Measurements from ENCODE around the gene TM9SF3.
"Not testable (repeated sequence)": the region's sequence is repeated elsewhere in the genome, so short reads cannot be mapped to it uniquely, and the experiment has no call there.

The TM9SF3 gene

DNA sequence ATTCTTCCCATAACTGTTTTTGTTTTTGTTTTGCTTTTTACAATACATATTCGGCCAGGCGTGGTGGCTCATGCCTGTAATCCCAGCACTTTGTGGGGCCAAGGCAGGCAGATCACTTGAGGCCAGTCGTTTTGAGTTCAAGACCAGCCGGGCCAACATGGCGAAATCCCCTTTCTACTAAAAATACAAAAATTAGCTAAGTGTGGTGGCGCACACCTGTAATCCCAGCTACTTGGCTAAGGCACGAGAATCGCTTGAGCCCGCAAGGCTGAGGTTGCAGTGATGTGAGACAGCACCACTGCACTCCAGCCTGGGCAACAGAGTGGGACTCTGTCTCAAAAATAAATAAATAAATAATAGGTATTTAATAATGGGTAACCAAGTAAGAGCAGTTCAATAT lies 2.3 kb downstream of the TM9SF3 start:
- no peak for DNase-seq (ENCODE audit: low read depth, low spot score)
- Histone ChIP-seq H3K36me3 (ENCODE audit: control insufficient read depth, insufficient read depth, low read length) (no peaks in the 10 kb centered on the region; the same call in 1 of the 2 replicates), H3K4me3 (ENCODE audit: low read length) (no peak overlapping the region), H3K4me1 (ENCODE audit: control insufficient read depth, insufficient read depth, low read length) (no peaks in the 10 kb centered on the region), H3K27me3 (ENCODE audit: control insufficient read depth, insufficient read depth, low read length) (peaks cover 1% of the 10 kb centered on the region; the same call in 1 of the 2 replicates), H3K27ac (ENCODE audit: low read length) (no peak overlapping the region), H3K9me3 (ENCODE audit: control insufficient read depth, insufficient read depth, low read length) (no peaks in the 10 kb centered on the region)
- no CpG with 5 or more reads among the region's 9 CpGs for WGBS (ENCODE audit: insufficient coverage, insufficient read length)

DNA sequence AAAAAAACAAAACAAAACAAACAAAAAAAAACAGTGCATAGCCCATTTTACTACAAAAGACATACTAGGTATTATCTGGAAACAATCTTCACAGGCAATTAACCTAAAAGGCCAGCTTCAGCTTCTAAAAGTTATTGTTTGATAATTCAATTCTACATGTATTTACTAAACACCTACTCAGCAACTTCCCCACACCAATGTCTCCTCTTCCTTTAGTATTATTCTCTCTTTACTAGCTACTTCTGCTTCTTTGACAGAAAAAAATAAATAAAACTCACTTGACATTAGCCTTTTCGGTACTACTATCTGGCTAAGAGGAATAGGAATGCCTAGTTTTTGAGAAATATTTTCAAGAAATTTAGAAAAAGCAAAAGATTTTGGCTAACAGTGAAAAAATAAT lies 2.8 kb downstream of the TM9SF3 start:
- Histone ChIP-seq H3K27me3 (ENCODE audit: control insufficient read depth, insufficient read depth, low read length) (peaks cover 1% of the 10 kb centered on the region; the same call in 1 of the 2 replicates), H3K9me3 (ENCODE audit: control insufficient read depth, insufficient read depth, low read length) (no peaks in the 10 kb centered on the region), H3K4me1 (ENCODE audit: control insufficient read depth, insufficient read depth, low read length) (no peaks in the 10 kb centered on the region), H3K27ac (ENCODE audit: low read length) (no peak overlapping the region), H3K4me3 (ENCODE audit: low read length) (no peak overlapping the region), H3K36me3 (ENCODE audit: control insufficient read depth, insufficient read depth, low read length) (no peaks in the 10 kb centered on the region; the same call in 1 of the 2 replicates)
- WGBS (ENCODE audit: insufficient coverage, insufficient read length) = no CpG with 5 or more reads among the region's 1 CpG
- no peak for DNase-seq (ENCODE audit: low read depth, low spot score)

DNA sequence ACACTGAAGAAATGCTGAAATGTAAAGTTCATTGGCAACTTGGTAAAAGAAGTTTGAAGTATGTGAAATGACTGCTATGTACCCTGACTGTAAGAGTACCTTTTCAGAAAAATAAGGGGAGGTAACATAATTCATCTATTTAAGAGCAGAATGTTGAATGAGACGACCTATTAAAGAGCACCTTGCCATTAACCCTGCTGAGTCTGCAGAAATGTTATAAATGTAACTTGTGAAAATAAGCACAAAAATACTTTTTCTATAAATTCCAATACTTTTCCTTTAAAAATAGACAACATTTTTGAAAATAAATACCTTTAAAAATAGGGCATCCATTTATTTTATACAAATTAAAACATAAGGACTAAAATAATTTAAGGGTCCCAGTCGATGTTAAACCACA lies 7.7 kb downstream of the TM9SF3 start:
- WGBS (ENCODE audit: insufficient coverage, insufficient read length) = no CpG with 5 or more reads among the region's 2 CpGs
- no peak for DNase-seq (ENCODE audit: low read depth, low spot score)
- no peak overlapping the region for H3K4me3 ChIP-seq (ENCODE audit: low read length)
- H3K36me3 ChIP-seq (ENCODE audit: control insufficient read depth, insufficient read depth, low read length) = no peaks in the 10 kb centered on the region
- H3K27ac ChIP-seq (ENCODE audit: low read length) = no peak overlapping the region
- no peaks in the 10 kb centered on the region for H3K9me3 ChIP-seq (ENCODE audit: control insufficient read depth, insufficient read depth, low read length)
- no peaks in the 10 kb centered on the region for H3K4me1 ChIP-seq (ENCODE audit: control insufficient read depth, insufficient read depth, low read length)
- H3K27me3 ChIP-seq (ENCODE audit: control insufficient read depth, insufficient read depth, low read length) = no peaks in the 10 kb centered on the region

DNA sequence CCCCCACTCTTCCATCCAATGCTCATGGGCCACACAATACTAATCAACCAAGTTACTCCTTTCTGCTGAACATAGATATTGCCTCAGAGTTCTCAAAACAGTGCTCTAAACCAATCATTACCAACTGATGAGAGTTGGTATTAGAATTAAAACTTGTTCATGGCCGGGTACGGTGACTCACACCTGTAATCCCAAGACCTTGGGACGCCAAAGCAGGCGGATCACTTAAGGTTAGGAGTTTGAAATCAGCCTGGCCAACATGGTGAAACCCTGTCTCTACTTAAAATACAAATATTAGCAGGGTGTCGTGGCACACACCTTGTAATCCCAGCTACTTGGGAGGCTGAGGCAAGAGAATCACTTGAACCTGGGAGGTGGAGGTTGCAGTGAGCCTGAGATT lies 8.2 kb downstream of the TM9SF3 start:
- H3K4me3 ChIP-seq (ENCODE audit: low read length) = no peak overlapping the region
- H3K4me1 ChIP-seq (ENCODE audit: control insufficient read depth, insufficient read depth, low read length) = no peaks in the 10 kb centered on the region
- H3K27ac ChIP-seq (ENCODE audit: low read length) = no peak overlapping the region
- WGBS (ENCODE audit: insufficient coverage, insufficient read length) = no CpG with 5 or more reads among the region's 5 CpGs
- H3K36me3 ChIP-seq (ENCODE audit: control insufficient read depth, insufficient read depth, low read length) = no peaks in the 10 kb centered on the region
- no peak for DNase-seq (ENCODE audit: low read depth, low spot score)
- no peaks in the 10 kb centered on the region for H3K27me3 ChIP-seq (ENCODE audit: control insufficient read depth, insufficient read depth, low read length)
- no peaks in the 10 kb centered on the region for H3K9me3 ChIP-seq (ENCODE audit: control insufficient read depth, insufficient read depth, low read length)

DNA sequence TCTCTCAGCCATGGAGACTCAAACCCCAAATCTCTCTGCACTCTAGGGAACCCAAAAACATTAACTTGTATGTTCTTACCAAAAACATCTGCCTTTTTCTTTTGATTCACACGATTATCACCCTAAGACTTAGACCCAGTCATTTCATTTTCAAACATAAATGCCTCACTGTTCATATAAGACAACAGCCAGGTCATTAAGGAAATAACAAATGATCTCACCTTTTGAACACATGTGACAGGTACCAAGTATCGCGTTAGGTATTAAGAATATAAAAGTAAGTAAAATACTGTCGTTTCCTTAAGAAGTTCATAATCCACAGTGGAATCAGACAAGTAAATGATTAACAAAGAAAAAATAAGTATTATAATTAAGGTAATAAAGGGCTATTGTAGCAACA lies 8.8 kb downstream of the TM9SF3 start:
- no peaks in the 10 kb centered on the region for H3K9me3 ChIP-seq (ENCODE audit: control insufficient read depth, insufficient read depth, low read length)
- no peak overlapping the region for H3K27ac ChIP-seq (ENCODE audit: low read length)
- H3K27me3 ChIP-seq (ENCODE audit: control insufficient read depth, insufficient read depth, low read length) = no peaks in the 10 kb centered on the region
- no peak for DNase-seq (ENCODE audit: low read depth, low spot score)
- no CpG with 5 or more reads among the region's 4 CpGs for WGBS (ENCODE audit: insufficient coverage, insufficient read length)
- no peak overlapping the region for H3K4me3 ChIP-seq (ENCODE audit: low read length)
- no peaks in the 10 kb centered on the region for H3K4me1 ChIP-seq (ENCODE audit: control insufficient read depth, insufficient read depth, low read length)
- H3K36me3 ChIP-seq (ENCODE audit: control insufficient read depth, insufficient read depth, low read length) = no peaks in the 10 kb centered on the region

DNA sequence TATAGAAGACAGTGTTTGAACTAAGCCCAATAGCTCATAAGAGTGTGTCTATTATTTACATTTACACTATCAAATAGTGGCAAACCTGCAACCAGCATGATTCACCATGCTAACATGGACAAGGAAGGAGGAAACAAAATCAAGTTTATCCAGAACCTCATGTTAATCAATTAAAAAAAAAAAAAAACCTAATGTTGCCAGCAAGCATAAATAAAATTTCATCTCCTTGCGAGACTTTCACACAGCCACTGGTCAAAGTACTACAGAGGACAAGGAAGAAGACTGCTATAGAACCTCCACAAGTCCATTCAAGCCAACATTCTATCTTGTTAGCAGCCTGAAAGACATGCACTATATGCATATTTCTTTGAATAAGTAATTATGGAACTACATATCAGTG lies 9.7 kb downstream of the TM9SF3 start:
- Histone ChIP-seq H3K36me3 (ENCODE audit: control insufficient read depth, insufficient read depth, low read length) (no peaks in the 10 kb centered on the region), H3K4me3 (ENCODE audit: low read length) (no peak overlapping the region), H3K27me3 (ENCODE audit: control insufficient read depth, insufficient read depth, low read length) (no peaks in the 10 kb centered on the region), H3K27ac (ENCODE audit: low read length) (no peak overlapping the region), H3K9me3 (ENCODE audit: control insufficient read depth, insufficient read depth, low read length) (no peaks in the 10 kb centered on the region), H3K4me1 (ENCODE audit: control insufficient read depth, insufficient read depth, low read length) (0 out of 2 replicates have a peak, but pooled peaks cover 1% of the 10 kb centered on the region)
- no peak for DNase-seq (ENCODE audit: low read depth, low spot score)
- no CpG with 5 or more reads among the region's 1 CpG for WGBS (ENCODE audit: insufficient coverage, insufficient read length)

DNA sequence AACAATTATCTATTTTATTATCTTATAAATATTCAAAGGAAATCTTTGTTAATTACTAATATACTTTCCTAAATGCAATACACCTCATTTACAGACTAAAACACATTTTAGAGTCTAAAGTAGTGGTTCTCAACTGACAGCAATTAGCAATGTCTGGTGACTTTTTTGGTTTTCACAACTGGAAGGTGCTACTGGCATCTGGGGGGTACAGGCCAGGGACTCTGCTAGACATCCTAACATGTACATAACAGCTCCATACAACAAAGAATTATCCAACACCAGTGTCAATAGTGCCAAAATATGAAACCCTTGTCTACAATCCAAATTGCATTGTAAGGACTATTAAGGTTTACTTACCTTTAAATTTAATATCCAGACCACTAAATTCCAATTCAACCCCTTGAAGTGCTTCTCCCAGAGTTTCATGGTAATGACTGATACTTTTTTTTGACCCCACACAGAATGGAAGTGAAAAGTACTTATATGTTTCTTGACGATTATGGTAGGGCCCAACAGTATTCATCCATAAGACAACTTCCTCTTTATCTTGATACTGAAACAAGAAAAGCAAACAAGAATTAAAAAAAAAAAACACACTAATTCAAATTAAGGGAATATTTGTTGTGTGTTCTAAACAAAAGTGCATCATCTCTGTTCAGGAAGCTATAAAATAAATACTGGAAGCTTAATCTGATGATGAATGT lies 10.4 kb downstream of the TM9SF3 start:
- H3K9me3 ChIP-seq (ENCODE audit: control insufficient read depth, insufficient read depth, low read length) = no peaks in the 10 kb centered on the region
- no peak overlapping the region for H3K4me3 ChIP-seq (ENCODE audit: low read length)
- no peaks in the 10 kb centered on the region for H3K36me3 ChIP-seq (ENCODE audit: control insufficient read depth, insufficient read depth, low read length)
- H3K27ac ChIP-seq (ENCODE audit: low read length) = no peak overlapping the region
- DNase-seq (ENCODE audit: low read depth, low spot score) = no peak
- H3K4me1 ChIP-seq (ENCODE audit: control insufficient read depth, insufficient read depth, low read length) = peaks cover 3% of the 10 kb centered on the region; the same call in 1 of the 2 replicates
- WGBS (ENCODE audit: insufficient coverage, insufficient read length) = no CpG with 5 or more reads among the region's 1 CpG
- no peaks in the 10 kb centered on the region for H3K27me3 ChIP-seq (ENCODE audit: control insufficient read depth, insufficient read depth, low read length)

DNA sequence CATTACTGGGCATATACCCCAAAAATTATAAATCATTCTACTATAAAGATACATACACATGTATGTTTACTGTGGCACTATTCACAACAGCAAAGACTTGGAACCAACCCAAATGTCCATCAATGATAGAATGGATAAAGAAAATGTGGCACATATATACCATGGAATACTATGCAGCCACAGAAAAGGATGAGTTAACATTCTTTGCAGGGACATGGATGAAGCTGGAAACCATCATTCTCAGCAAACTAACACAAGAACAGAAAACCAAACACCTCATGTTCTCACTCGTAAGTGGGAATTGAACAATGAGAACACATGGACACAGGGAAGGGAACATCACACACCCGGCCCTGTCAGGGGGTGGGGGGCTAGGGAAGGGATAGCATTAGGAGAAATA lies 12.2 kb downstream of the TM9SF3 start:
- not testable (repeated sequence) for H3K4me3 ChIP-seq (ENCODE audit: low read length); H3K9me3 ChIP-seq (ENCODE audit: control insufficient read depth, insufficient read depth, low read length); H3K36me3 ChIP-seq (ENCODE audit: control insufficient read depth, insufficient read depth, low read length); H3K4me1 ChIP-seq (ENCODE audit: control insufficient read depth, insufficient read depth, low read length); H3K27me3 ChIP-seq (ENCODE audit: control insufficient read depth, insufficient read depth, low read length); DNase-seq (ENCODE audit: low read depth, low spot score); H3K27ac ChIP-seq (ENCODE audit: low read length)
- no CpG with 5 or more reads among the region's 2 CpGs for WGBS (ENCODE audit: insufficient coverage, insufficient read length)

DNA sequence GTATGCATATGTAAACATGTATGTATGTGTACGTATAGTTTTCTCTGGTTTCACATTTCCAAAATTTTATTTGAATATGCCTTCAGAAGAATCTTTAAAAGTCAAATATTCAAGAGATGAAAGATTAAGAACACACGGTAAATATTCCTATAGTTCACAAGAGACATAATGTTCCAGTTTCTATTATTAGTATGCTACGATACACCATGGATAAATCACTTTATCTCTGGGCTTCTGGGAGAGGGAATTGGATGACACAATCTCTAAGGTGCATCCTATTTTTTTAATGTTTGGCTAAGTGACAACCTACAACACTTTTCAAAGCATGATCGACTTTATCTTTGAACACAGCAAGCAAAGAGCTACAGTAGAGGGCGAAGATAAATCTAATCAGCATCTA lies 13.8 kb downstream of the TM9SF3 start:
- H3K4me3 ChIP-seq (ENCODE audit: low read length) = no peak overlapping the region
- no CpG with 5 or more reads among the region's 5 CpGs for WGBS (ENCODE audit: insufficient coverage, insufficient read length)
- H3K27me3 ChIP-seq (ENCODE audit: control insufficient read depth, insufficient read depth, low read length) = no peaks in the 10 kb centered on the region
- no peak overlapping the region for H3K27ac ChIP-seq (ENCODE audit: low read length)
- DNase-seq (ENCODE audit: low read depth, low spot score) = no peak
- peaks cover 3% of the 10 kb centered on the region; the same call in 1 of the 2 replicates for H3K4me1 ChIP-seq (ENCODE audit: control insufficient read depth, insufficient read depth, low read length)
- no peaks in the 10 kb centered on the region for H3K36me3 ChIP-seq (ENCODE audit: control insufficient read depth, insufficient read depth, low read length)
- no peaks in the 10 kb centered on the region for H3K9me3 ChIP-seq (ENCODE audit: control insufficient read depth, insufficient read depth, low read length)

DNA sequence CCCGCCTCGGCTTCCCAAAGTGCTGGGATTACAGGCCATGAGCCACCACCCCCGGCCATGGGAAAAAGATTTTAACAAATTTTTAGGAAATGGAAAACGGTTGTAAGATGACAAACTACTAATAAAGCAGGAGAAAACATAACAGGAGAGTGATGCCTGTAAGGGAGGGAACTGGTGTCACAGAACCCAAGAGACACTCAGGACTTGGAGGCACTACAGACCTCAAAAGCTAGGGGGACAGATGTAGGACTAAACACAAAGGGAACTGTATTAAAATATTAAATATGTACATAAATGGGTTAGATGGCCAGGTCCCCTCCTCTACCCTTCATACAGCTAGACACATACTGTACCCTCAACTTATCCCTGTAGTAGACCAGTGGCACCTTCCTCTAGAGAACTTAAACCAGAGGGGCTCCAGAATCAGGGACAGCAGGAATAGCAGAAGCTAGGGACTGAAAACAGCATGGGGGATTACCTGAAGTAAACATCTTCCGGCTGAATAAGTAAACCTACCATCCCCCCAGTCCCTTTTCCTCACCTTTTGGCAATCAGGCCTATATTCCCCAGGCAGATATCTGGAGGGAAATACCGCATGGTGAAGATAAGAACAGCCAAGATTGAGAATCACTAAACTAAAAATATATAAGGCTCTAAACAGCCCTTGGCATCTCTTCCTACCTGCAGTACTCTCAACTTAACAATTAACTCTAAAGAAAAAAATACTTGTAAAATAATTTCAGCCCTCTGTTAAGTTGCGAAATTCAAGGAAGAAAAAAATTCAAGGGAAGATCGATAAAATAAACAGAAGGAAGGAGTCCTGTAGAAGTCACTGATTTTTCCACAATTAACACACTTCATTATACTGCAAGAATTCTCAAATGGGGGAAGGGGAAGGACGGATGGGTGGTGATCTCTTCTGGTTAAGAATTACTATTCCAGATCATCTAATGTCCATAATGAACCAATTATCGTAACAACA lies 15.5 kb downstream of the TM9SF3 start:
- no CpG with 5 or more reads among the region's 10 CpGs for WGBS (ENCODE audit: insufficient coverage, insufficient read length)
- H3K4me3 ChIP-seq (ENCODE audit: low read length) = no peak overlapping the region
- peak; percentile 25 for DNase-seq (ENCODE audit: low read depth, low spot score)

More for the DNA sequence above, 15.5 kb downstream of the TM9SF3 start:
- H3K27ac ChIP-seq (ENCODE audit: low read length) = no peak overlapping the region
- no peaks in the 10 kb centered on the region for H3K9me3 ChIP-seq (ENCODE audit: control insufficient read depth, insufficient read depth, low read length)
- H3K36me3 ChIP-seq (ENCODE audit: control insufficient read depth, insufficient read depth, low read length) = no peaks in the 10 kb centered on the region
- peaks cover 3% of the 10 kb centered on the region; the same call in 1 of the 2 replicates for H3K4me1 ChIP-seq (ENCODE audit: control insufficient read depth, insufficient read depth, low read length)
- no peaks in the 10 kb centered on the region for H3K27me3 ChIP-seq (ENCODE audit: control insufficient read depth, insufficient read depth, low read length)

Data from iPS DF 6.9 (cell line).